Measurements from ENCODE around the gene BST2.

The BST2 gene

DNA sequence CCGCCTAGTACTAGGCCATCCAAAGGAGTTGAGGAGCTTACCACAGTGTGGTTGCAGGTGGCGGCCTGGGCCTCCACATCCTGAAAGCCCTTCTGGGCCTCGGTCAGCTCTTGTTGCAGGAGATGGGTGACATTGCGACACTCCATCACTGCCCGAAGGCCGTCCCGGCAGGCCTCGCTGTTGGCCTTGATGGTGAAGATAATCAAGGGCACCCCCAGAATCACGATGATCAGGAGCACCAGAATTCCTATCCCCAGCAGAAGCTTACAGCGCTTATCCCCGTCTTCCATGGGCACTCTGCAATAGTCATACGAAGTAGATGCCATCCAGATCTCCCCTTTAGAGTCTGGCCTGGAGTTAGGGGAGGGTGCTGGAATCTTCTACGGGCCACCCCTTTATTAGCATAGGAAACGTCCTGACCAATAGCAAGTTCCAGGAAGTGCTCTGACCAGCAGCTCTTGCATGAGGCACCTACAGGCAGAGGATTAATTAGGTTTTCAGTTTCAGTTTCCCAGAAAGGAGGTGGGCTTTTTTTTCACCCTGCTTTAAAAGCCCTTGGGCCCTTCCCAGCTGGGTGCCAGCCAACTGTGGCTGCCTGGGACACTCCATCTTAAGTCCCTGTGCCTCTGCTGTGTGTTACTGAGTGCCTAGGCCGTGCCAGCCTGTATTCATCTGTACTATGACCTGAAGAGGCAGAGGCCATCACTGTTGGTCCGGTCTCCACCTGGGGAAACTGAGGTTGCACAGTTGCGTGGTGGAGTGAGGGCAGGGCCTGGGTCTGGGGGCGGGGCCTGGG lies at the start of gene BST2:
Gene BST2, minus strand, starts transcription at position 381 of the 796 bp plus-strand sequence. Its CDS starts 55 bp downstream, at position 326.
- in situ Hi-C loops (cut with MboI; ENCODE audit: low sequenced_read_pairs), result no loop called here

DNA sequence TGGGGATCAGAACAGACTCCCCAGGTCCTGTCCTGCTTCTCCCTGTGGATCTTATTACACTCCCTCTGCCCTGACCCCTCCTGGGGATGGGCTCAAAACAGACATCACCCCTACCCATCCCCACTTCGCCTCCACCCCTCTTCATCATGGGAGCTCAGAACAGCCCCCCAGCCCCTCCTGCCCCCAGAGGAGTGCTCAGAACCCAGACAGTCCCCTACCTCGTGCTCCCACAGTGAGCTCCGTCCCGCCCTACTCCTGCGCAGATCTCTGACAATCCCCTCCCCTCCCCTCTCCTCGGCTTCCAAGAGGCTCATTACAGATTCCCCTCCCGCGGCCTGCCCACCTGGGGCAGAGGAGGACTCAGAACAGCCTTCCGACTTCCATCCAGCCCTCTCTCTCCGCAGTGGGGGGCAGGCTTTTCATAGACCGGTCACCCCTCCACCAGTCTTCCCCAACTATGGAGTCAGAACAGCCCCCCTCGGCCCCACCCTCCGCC lies 49.2 kb upstream of the BST2 start:
- in situ Hi-C loops (cut with MboI; ENCODE audit: low sequenced_read_pairs), result no loop called here

GRCh38 chr19:17451820-17452219 lies 46.4 kb upstream of the BST2 start:
- in situ Hi-C loops (cut with MboI; ENCODE audit: low sequenced_read_pairs), result no loop called here

- in situ Hi-C loops (cut with MboI; ENCODE audit: low sequenced_read_pairs), result no loop called here
These were observed 45.0 kb upstream of the BST2 start for GRCh38 chr19:17450264-17451075.

DNA sequence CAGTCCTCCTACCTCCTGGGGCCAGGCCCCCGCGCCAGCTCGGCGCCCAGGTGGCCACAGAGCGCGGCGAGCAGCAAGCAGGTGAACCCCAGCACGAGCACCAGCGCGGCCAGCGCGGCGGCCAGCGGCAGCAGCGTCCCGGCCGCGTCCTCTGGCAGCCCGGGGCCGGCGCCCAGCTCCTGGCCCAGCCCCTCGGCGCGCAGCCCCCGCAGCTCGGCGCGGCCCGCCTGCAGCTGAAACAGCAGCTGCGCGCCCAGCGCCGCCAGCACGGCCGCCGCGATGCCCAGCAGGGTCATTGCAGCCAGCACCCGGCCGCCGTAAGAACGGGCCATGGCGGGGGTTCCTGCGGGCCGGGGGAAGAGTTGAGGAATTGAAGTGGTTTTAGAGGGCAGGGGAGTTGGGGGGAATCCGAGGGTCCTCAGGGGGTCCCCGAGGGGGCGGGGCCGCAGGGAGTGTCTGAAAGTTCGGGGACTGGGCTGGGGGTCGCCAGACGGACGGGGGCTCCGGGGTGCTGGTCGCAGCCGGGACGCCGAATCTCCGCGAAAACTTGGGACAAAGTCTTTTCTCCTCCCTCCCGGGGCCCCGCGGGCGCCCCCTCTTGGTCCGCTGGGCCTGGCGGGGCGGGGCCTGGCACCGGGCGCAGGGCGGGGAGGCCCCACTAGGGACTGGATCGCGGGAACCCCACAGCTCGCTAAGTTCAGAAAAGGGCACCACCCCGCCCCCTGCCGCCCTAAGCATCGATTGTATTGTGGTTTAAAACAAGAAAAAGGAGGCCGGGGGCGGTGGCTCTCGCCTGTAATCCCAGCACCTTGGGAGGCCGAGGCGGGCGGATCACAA lies 42.9 kb upstream of the BST2 start, which contains the start of gene TMEM221:
Gene TMEM221, minus strand, starts transcription at position 538 of the 837 bp plus-strand sequence. Its CDS starts 206 bp downstream, at position 332.
- in situ Hi-C loops (cut with MboI; ENCODE audit: low sequenced_read_pairs), result no loop called here

GRCh38 chr19:17447704-17448130 lies 42.3 kb upstream of the BST2 start:
- in situ Hi-C loops (cut with MboI; ENCODE audit: low sequenced_read_pairs), result no loop called here

DNA sequence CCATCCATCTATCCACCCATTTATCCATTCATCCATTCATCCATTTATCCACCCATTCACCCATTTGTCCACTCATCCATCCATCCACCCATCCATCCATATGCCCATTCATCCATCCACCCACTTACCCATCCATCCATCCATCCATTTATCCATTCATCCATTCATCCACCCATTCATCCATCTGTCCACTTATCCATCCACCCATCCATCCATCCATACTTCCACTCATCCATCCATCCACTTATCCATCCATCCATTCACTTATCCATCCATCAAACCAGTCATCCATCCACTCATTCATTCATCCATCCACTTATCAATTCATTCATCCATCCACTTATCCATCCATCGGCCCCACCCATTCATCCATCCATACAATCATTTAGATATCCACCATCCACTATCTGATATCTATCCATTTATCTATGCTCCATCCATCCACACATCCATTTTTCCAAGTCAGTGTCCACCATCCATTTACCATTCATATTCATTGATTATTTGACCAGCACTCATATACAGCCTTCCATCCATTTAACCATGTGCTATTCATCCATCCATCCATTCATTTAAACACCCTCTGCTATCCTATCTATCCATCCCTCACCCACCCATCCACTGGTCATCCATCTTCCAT lies 40.2 kb upstream of the BST2 start:
- in situ Hi-C loops (cut with MboI; ENCODE audit: low sequenced_read_pairs), result no loop called here

DNA sequence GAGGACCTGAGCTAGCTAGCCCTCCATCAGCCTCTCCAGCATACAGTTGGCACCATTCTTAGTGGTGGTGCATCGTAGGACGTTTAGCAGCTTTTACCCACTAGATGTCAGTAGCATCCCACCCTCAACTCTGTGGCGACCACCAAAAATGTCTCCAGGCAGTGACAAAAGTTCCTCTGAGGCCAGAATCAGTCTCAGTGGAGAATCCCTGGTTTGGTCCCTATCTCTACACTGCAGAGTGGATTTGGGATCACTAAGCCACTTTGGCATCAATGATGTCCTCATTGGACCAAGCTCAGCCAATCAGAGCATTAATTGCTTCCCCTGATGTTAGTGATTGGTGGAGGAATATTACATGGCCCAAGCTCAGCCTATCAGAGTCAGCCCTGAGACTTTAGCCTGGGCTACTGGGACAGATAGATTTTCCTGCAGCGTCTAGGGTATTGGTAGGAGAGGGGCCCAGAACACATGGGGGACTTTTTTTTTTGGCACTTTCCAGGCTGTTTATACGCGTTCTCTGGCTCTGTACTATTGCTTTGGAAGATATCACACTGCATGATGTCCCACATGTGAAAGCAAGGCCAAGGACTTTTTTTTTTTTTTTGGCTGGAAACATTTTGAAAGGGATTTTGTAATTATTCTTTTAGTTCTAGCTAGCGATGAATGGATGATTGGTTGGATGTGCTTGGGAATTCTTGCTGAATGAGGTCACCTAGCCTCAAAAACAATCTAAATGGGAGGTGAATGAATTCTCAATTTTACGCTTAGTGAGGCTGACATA lies 36.0 kb upstream of the BST2 start:
- in situ Hi-C loops (cut with MboI; ENCODE audit: low sequenced_read_pairs), result no loop called here

DNA sequence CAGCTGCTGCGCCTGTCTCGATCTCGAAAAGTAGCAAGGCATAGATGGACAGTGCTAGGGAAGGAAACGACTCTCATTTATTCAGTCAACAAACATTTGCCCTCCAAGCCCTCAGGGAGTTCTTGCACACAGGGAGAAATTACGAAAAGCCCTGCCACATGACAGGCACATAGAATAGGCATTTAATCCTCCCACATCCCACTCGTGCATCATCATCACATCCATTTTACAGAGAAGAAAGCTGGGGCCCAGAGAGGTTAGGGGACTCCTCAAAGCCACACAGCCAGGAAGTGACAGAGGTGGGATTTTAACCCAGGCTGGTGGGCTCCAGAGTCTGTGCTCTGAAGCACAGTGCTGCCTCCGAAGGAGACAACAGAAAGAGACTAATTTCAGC lies 31.4 kb upstream of the BST2 start:
- in situ Hi-C loops (cut with MboI; ENCODE audit: low sequenced_read_pairs), result no loop called here

DNA sequence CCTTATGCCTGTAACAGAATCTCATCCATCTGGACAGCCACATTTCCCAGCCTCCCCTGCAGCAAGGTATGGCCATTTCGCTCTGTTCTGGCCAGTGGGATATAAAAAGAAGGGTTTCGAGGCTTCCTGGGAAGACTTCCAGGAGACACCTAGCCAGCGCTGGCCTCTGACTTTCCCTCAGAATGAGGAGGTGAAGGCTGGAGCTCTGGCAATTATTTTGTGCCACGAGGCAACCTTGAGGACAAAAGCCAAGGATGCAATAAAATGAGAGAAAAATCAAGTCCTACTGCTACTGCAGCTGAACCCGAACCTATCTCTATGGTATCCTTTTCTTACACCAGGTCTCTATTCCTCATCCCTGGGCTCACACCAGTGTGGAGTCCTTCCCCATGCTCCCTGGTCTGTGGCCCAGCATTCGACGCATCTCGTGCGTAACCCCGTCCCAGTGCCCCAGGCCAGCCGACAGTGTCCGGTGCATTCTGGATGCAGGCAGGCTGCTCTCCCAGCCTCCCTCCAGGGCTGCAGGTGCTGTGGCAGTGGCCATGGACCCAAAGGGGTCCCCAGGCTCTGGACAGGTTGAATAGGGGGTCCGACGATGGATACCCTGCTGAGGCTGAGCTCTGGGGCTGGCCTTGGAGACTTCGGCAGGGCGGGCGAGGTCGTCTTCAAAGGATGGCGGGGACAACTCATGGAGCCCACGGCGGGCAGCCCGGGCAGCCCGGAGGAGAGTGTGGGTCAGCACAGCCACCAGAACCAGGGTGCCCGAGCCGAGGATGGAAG lies 30.9 kb upstream of the BST2 start:
- in situ Hi-C loops (cut with MboI; ENCODE audit: low sequenced_read_pairs), result no loop called here

DNA sequence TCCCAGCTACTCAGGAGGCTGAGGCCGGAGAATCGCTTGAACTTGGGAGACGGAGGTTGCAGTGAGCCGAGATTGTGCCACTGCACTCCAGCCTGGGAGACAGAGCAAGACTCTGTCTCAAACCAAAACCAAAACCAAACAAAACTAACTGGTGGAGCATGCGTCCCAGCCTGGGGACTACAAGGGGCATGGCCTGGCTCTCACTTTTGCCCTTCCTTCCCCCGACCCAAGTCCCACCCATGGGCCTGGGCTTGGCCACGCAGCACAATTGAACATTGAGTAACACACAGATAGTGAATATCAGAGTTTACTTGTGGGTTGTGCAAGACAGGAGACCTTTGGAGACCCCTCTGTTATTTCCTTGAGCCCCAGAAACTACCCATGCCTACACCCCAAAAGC lies 29.8 kb upstream of the BST2 start:
- in situ Hi-C loops (cut with MboI; ENCODE audit: low sequenced_read_pairs), result no loop called here

DNA sequence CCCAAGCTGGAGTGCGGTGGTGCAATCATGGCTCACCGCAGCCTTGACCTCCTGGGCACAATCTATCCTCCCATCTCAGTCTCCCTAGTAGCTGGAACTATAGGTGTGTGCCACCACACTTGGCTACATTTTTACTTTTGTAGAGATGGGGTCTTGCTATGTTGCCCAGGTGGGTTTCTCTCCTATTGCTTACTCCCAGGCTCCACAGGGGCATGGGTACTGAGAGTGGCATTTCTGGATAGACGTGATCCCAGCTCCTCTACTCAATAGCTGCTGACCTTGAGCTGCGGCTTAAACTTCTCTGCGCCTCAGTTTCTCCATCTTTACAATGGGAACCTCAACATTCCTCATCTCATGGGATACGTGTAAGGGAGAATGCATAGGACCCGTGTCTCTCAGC lies 26.0 kb upstream of the BST2 start:
- in situ Hi-C loops (cut with MboI; ENCODE audit: low sequenced_read_pairs), result no loop called here

DNA sequence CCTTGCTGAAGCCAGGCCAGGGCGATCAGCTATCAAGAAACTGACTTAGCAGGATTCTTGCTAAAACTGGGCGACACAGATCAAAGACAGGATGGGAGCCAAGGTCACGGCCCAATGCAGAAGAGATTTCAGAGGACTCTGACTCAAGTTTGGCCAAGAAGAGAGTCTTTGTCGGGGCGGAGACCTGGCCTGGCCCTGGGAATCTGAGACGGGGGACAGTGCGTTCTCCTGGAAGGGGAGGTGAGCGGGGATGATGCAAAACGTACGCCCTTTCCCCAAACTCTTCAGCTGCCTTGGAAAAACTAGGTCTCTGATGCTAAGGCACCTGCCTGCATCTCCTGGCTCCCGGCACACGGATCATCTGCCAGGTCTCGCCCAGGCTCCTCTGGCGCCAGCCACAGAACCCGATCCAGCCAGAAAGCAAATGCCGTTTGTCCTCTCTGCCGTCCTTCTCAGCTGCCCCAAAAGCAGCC lies 24.2 kb upstream of the BST2 start:
- in situ Hi-C loops (cut with MboI; ENCODE audit: low sequenced_read_pairs), result no loop called here

DNA sequence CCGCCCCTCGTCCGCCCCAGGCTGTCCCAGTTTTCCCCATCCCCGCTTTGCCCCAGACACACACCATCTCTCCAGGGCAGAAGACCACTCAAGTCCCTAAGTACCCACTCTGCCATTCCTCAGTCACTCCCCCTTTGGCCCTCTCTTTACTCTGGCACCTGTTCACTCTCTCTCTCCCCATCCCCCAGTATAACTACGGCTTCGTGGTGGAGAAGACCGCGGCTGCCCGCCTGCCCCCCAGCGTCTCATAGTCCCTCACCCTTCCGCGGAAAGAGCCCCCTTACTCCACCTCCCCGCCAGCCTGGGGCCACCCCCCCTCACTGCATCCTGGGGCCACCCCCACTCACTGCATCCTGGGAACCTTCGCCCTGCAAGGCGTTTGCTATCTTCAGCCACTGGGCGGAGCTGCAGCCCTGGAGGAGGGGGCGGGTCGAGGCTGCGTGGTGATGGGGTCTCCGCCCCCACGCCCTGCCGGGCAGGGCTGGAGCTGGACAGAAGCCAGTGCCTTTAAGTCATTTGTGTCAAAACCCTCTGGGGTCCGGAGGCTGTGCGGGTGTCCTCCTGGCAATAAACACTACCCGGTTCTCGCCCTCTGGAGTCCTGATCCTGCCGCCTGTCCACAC lies 19.4 kb upstream of the BST2 start:
- in situ Hi-C loops (cut with MboI; ENCODE audit: low sequenced_read_pairs), result no loop called here

- in situ Hi-C loops (cut with MboI; ENCODE audit: low sequenced_read_pairs), result no loop called here
These were observed 18.2 kb upstream of the BST2 start for GRCh38 chr19:17423429-17424208.

DNA sequence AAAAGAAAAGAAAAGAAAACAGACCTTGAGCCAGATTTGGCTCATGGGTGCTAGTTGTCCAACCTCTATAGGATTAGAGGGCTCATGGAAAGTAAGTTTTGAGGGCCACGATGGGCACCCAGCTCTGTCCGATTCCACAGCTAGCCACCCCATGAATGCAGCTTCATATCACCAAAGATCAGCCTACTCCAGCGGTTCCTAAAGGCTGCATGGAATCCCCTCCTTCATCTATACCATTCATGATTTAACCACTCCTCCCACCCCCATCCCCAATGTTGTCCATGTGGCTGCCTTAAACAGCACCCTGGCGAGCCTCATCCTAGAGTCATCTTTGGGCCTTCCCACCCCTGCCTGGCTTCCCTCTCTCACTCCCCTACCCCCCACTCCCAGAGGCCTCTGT lies 16.5 kb upstream of the BST2 start:
- in situ Hi-C loops (cut with MboI; ENCODE audit: low sequenced_read_pairs), result no loop called here

DNA sequence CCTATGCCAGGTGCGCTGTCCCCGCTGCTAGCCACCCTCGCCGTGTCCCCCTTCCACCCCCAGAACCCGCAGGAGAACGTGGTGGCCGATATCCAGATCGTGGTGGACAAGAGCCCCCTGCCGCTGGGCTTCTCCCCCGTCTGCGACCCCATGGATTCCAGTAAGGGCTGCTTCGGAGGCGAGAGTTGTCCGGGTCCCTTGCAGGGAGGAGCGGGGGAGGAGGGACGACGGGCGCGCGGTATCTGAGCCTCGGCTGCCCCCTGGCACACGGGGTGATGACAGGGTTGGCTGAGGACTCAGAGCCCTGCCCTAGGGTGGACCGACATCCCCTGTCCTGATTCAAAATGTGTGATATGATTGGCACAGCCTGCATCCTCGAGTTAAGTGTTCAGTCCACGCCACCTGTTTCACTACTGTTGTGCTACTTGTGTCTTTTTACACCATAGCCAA lies 15.1 kb upstream of the BST2 start:
- in situ Hi-C loops (cut with MboI; ENCODE audit: low sequenced_read_pairs), result no loop called here
